GM23248 (cell line): Measurements from ENCODE around the gene PCSK5. TPM values are rescaled to one million over a fixed set of nuclear protein-coding genes. Genes with fewer than 3 reads are reported as not detected.
"Not testable (repeated sequence)": the region's sequence is repeated elsewhere in the genome, so short reads cannot be mapped to it uniquely, and the experiment has no call there.

Experiments
- DNase-seq: peaks from one replicate; pipeline ENCODE4 v3.0.0-alpha.2; 2015
- H2AFZ ChIP-seq: fragments of 200-600 bp; sonication (generic); 2 replicates; pipeline ENCODE4 v1.6.1; 2016; ENCODE audit warnings: antibody characterized with exemption
- H3F3A ChIP-seq: fragments of 200-600 bp; sonication (generic); 2 replicates; pipeline ENCODE4 v1.6.1; 2016; ENCODE audit warnings: mild to moderate bottlenecking, antibody characterized with exemption, mixed run types; ENCODE audit not compliant: insufficient read depth
- H3K27ac ChIP-seq: fragments of 200-600 bp; sonication (generic); 2 replicates; pipeline ENCODE4 v1.5.1; 2016; ENCODE audit warnings: mild to moderate bottlenecking
- H3K27me3 ChIP-seq: fragments of 200-600 bp; sonication (generic); replicated peaks from 2 replicates; pipeline ENCODE4 v1.6.1; 2016; ENCODE audit warnings: mild to moderate bottlenecking; ENCODE audit not compliant: insufficient read depth
- H3K36me3 ChIP-seq: fragments of 200-600 bp; sonication (generic); 2 replicates; pipeline ENCODE4 v1.6.1; 2016; ENCODE audit warnings: low read depth, mild to moderate bottlenecking
- H3K4me1 ChIP-seq: fragments of 200-600 bp; sonication (generic); 2 replicates; pipeline ENCODE4 v1.6.1; 2016; ENCODE audit warnings: mild to moderate bottlenecking; ENCODE audit not compliant: insufficient read depth
- H3K4me2 ChIP-seq: fragments of 200-600 bp; sonication (generic); one replicate; pipeline ENCODE4 v1.6.1; 2016; ENCODE audit warnings: mild to moderate bottlenecking; ENCODE audit not compliant: unreplicated experiment
- H3K4me3 ChIP-seq: fragments of 200-600 bp; sonication (generic); 2 replicates; pipeline ENCODE4 v1.5.1; 2016; ENCODE audit warnings: mild to moderate bottlenecking
- H3K79me2 ChIP-seq: fragments of 200-600 bp; sonication (generic); 2 replicates; pipeline ENCODE4 v1.6.1; 2016; ENCODE audit warnings: mild to moderate bottlenecking; ENCODE audit not compliant: insufficient read depth
- H3K9ac ChIP-seq: fragments of 200-600 bp; sonication (generic); 2 replicates; pipeline ENCODE4 v1.6.1; 2016; ENCODE audit warnings: mild to moderate bottlenecking
- H3K9me2 ChIP-seq: fragments of 200-600 bp; sonication (generic); 2 replicates; pipeline ENCODE4 v1.6.1; 2016; ENCODE audit warnings: mixed run types, mild to moderate bottlenecking, moderate library complexity; ENCODE audit not compliant: insufficient read depth
- H3K9me3 ChIP-seq: fragments of 200-600 bp; sonication (generic); one replicate; pipeline ENCODE4 v1.6.1; 2017; ENCODE audit warnings: low read depth
- H4K20me1 ChIP-seq: fragments of 200-600 bp; sonication (generic); 2 replicates; pipeline ENCODE4 v1.6.0; 2016; ENCODE audit not compliant: insufficient read depth
- EZH2 ChIP-seq: fragments of 200-600 bp; sonication (generic); IDR thresholded peaks from 2 replicates; pipeline ENCODE4 v1.6.1; 2018; ENCODE audit warnings: antibody characterized with exemption, mild to moderate bottlenecking; ENCODE audit not compliant: insufficient read depth, poor library complexity, severe bottlenecking
- EZH2phosphoT487 ChIP-seq: fragments of 200-600 bp; sonication (generic); IDR thresholded peaks from 2 replicates; pipeline ENCODE4 v1.6.1; 2018; ENCODE audit warnings: antibody characterized with exemption, moderate library complexity, mild to moderate bottlenecking, low read depth; ENCODE audit not compliant: insufficient read depth
- whole genome bisulfite sequencing, 2 experiments: methylation state at CpG; one replicate each; pipeline ENCODE4 v1.1.6; 2015 to 2017; ENCODE audit warnings: low lambda C conversion rate in 2 of 2, low coverage in 1 of 2; ENCODE audit errors: missing lambda C conversion rate in 2 of 2; 5-methylcytosine and 5-hydroxymethylcytosine counted together
- in situ Hi-C: fragments of 300-500 bp; cut with MboI; formaldehyde crosslinking; loops from 2 replicates; pipeline ENCODE4 v1.15.0; 2020
- polyA plus RNA-seq: library from polyadenylated mRNA; unstranded; fragments of >200 nt; fragmentation: Nextera tagmentation; extraction: Ambion mirVana; gene quantifications from 2 replicates; pipeline ENCODE4 v1.2.1, GENCODE V29; 2016
- total RNA-seq: library from RNA; depleted of rRNA; stranded (reverse); fragments of >200 nt; shearing (Covaris generic); gene quantifications from 2 replicates; pipeline ENCODE4 v1.2.3, GENCODE V29; 2014

The PCSK5 gene
- total and polyA plus RNA-seq, 2 experiments from 2014 or later: 2.3 to 3.9 TPM

- Histone ChIP-seq H2AFZ (no peak overlapping the region), H3K27ac (no peak overlapping the region), H3K36me3 (no peaks in the 10 kb centered on the region), H3K9ac (no peak overlapping the region), H3K9me2 (no peaks in the 10 kb centered on the region), H4K20me1 (no peaks in the 10 kb centered on the region), H3K4me2 (no peak overlapping the region), H3K9me3 (no peaks in the 10 kb centered on the region), H3K4me3 (no peak overlapping the region), H3F3A (no peaks in the 10 kb centered on the region), H3K4me1 (no peaks in the 10 kb centered on the region), H3K27me3 (peaks cover 6% of the 10 kb centered on the region; the same call in 1 of the 2 replicates), H3K79me2 (no peaks in the 10 kb centered on the region)
- 74 to 75% methylated on average over 3 of the region's 3 CpGs for whole genome bisulfite sequencing, 2 experiments
- in situ Hi-C loops: no loop called here
- DNase-seq: no peak
- TF ChIP-seq EZH2 (no peak), EZH2phosphoT487 (no peak)
Measured at GRCh38 chr9:76302543-76302942, 412.1 kb downstream of the PCSK5 start.

- Histone ChIP-seq H3K4me3 (no peak overlapping the region), H3K4me1 (no peaks in the 10 kb centered on the region), H3K9me2 (no peaks in the 10 kb centered on the region), H3K27ac (no peak overlapping the region), H3K4me2 (no peak overlapping the region), H3K9me3 (no peaks in the 10 kb centered on the region), H4K20me1 (no peaks in the 10 kb centered on the region), H3F3A (no peaks in the 10 kb centered on the region), H2AFZ (no peak overlapping the region), H3K27me3 (peaks cover 6% of the 10 kb centered on the region; the same call in 1 of the 2 replicates), H3K79me2 (no peaks in the 10 kb centered on the region), H3K9ac (no peak overlapping the region), H3K36me3 (no peaks in the 10 kb centered on the region)
- in situ Hi-C loops: no loop called here
- DNase-seq: peak; percentile 84
- WGBS, 2 experiments: 19 to 24% methylated on average over 3 of the region's 3 CpGs
- no peak for TF ChIP-seq EZH2
- TF ChIP-seq EZH2phosphoT487: no peak
Measured at GRCh38 chr9:76302947-76303550, 412.6 kb downstream of the PCSK5 start.

- H3K4me3 ChIP-seq, H3K79me2 ChIP-seq, H4K20me1 ChIP-seq, H3K27ac ChIP-seq, in situ Hi-C loops, DNase-seq, H3K9me3 ChIP-seq, H3K36me3 ChIP-seq, H3K27me3 ChIP-seq, H2AFZ ChIP-seq, H3K9ac ChIP-seq, H3K4me2 ChIP-seq, H3F3A ChIP-seq, H3K9me2 ChIP-seq, H3K4me1 ChIP-seq: not testable (repeated sequence)
- 44 to 49% methylated on average over 7 of the region's 7 CpGs for WGBS, 2 experiments
Measured at GRCh38 chr9:76307047-76307446, 416.6 kb downstream of the PCSK5 start.

GRCh38 chr9:76310577-76310976, 420.1 kb downstream of the PCSK5 start:
- DNase-seq: no peak
- WGBS, 2 experiments: 86% methylated on average over 7 of the region's 7 CpGs
- Histone ChIP-seq H3K36me3 (no peaks in the 10 kb centered on the region), H3K79me2 (no peaks in the 10 kb centered on the region), H3K4me1 (no peaks in the 10 kb centered on the region), H3K4me2 (no peak overlapping the region), H4K20me1 (no peaks in the 10 kb centered on the region), H3K9me3 (no peaks in the 10 kb centered on the region), H3K4me3 (no peak overlapping the region), H3F3A (no peaks in the 10 kb centered on the region), H3K27ac (no peak overlapping the region), H2AFZ (no peak overlapping the region), H3K9ac (no peak overlapping the region), H3K9me2 (no peaks in the 10 kb centered on the region), H3K27me3 (no peaks in the 10 kb centered on the region)
- no peak for TF ChIP-seq EZH2phosphoT487
- no peak for TF ChIP-seq EZH2
- in situ Hi-C loops: no loop called here

DNA sequence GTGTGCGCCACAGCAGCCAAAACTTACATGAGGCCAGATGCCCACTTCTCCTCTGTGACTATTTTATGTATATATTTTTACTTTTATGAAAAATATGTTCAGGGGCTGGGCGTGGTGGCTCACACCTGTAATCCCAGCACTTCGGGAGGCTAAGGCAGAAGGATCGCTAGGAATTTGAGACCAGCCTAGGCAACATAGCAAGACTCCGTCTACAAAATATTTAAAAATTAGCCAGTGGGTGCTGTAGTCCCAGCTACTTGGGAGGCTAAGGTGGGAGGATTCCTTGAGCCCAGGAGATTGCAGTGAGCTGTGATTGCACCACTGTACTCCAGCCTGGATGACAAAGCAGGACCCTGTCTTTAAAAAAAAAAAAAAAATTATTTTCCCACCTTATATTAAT, 420.5 kb downstream of the PCSK5 start:
- Histone ChIP-seq H3K27ac (no peak overlapping the region), H3K4me3 (no peak overlapping the region), H3K4me2 (no peak overlapping the region), H3K9ac (no peak overlapping the region), H4K20me1 (no peaks in the 10 kb centered on the region), H3K9me2 (no peaks in the 10 kb centered on the region), H2AFZ (no peak overlapping the region), H3K27me3 (no peaks in the 10 kb centered on the region), H3F3A (no peaks in the 10 kb centered on the region), H3K9me3 (no peaks in the 10 kb centered on the region), H3K4me1 (no peaks in the 10 kb centered on the region), H3K36me3 (no peaks in the 10 kb centered on the region), H3K79me2 (no peaks in the 10 kb centered on the region)
- in situ Hi-C loops: no loop called here
- WGBS, 2 experiments: 65 to 74% methylated on average over 5 of the region's 5 CpGs
- no peak for TF ChIP-seq EZH2
- TF ChIP-seq EZH2phosphoT487: no peak
- DNase-seq: no peak
